NT2/D1 (cell line): ENCODE data around the gene BMP3.

ENCODE experiments used
- SUZ12 ChIP-seq: IDR thresholded peaks from 2 replicates; pipeline ENCODE4 v1.6.1; 2011; ENCODE audit not compliant: insufficient read length, insufficient read depth; ENCODE audit errors: extremely low read depth
- ZNF274 ChIP-seq: IDR thresholded peaks from 2 replicates; pipeline ENCODE4 v1.6.1; 2011; ENCODE audit warnings: mild to moderate bottlenecking, low read depth, low read length

GRCh38 chr4:81042578-81043365 lies 12.3 kb downstream of the BMP3 start:
- no peak for TF ChIP-seq SUZ12
- TF ChIP-seq ZNF274 = no peak
